HepG2 (cell line): Measurements from ENCODE around the gene CNOT2. TPM values are rescaled to one million over a fixed set of nuclear protein-coding genes. Genes with fewer than 3 reads are reported as not detected.

ENCODE experiments used
- FOXA1 ChIP-seq, 2 experiments: fragments of 450-650 bp in 1 of 2; sonication (generic) in 1 of 2; formaldehyde crosslinking in 1 of 2; IDR thresholded peaks; 2 replicates each; pipeline versions ENCODE4 v1.4.0 to v1.6.1; 2016 to 2020; ENCODE audit warnings: missing genetic modification reagents in 1 of 2
- GFI1 ChIP-seq: sonication (generic); formaldehyde crosslinking; IDR thresholded peaks from 2 replicates; pipeline ENCODE4 v1.5.0; 2020; ENCODE audit warnings: missing genetic modification reagents, mild to moderate bottlenecking, borderline replicate concordance
- HOXA5 ChIP-seq: sonication (generic); formaldehyde crosslinking; IDR thresholded peaks from 2 replicates; pipeline ENCODE4 v1.4.0; 2020; ENCODE audit warnings: missing genetic modification reagents
- IRF9 ChIP-seq: sonication (generic); formaldehyde crosslinking; IDR thresholded peaks from 2 replicates; pipeline ENCODE4 v1.8.0; 2022; ENCODE audit warnings: missing genetic modification reagents, mild to moderate bottlenecking, borderline replicate concordance
- ISX ChIP-seq: sonication (generic); formaldehyde crosslinking; conservative IDR thresholded peaks from 2 replicates; pipeline ENCODE4 v1.5.0; 2020; ENCODE audit warnings: missing genetic modification reagents
- LRRFIP1 ChIP-seq: sonication (generic); formaldehyde crosslinking; conservative IDR thresholded peaks from 2 replicates; pipeline ENCODE4 v1.4.0; 2020; ENCODE audit warnings: missing genetic modification reagents
- RERE ChIP-seq: IDR thresholded peaks from 2 replicates; pipeline ENCODE4 v1.6.1; 2016; ENCODE audit warnings: low read depth, missing genetic modification reagents, missing compliant biosample characterization
- RFXANK ChIP-seq: IDR thresholded peaks from 2 replicates; pipeline ENCODE4 v1.6.1; 2016
- ZBED4 ChIP-seq: sonication (generic); formaldehyde crosslinking; IDR thresholded peaks from 2 replicates; pipeline ENCODE4 v1.4.0; 2020; ENCODE audit warnings: missing genetic modification reagents, borderline replicate concordance
- ZFP90 ChIP-seq: sonication (generic); formaldehyde crosslinking; IDR thresholded peaks from 2 replicates; pipeline ENCODE4 v1.8.0; 2022; ENCODE audit warnings: missing genetic modification reagents, mild to moderate bottlenecking, inconsistent platforms, borderline replicate concordance
- ZNF235 ChIP-seq: sonication (generic); formaldehyde crosslinking; IDR thresholded peaks from 2 replicates; pipeline ENCODE4 v1.8.1; 2023; ENCODE audit warnings: mild to moderate bottlenecking, missing genetic modification reagents, borderline replicate concordance
- ZNF282 ChIP-seq: fragments of 450-650 bp; IDR thresholded peaks from 2 replicates; pipeline ENCODE4 v1.6.1; 2018; ENCODE audit not compliant: partially characterized antibody
- ZNF740 ChIP-seq: sonication (generic); formaldehyde crosslinking; IDR thresholded peaks from 2 replicates; pipeline ENCODE4 v1.4.0; 2020; ENCODE audit warnings: missing genetic modification reagents
- ZNF777 ChIP-seq: sonication (generic); formaldehyde crosslinking; IDR thresholded peaks from 2 replicates; pipeline ENCODE4 v1.4.0; 2020; ENCODE audit warnings: missing genetic modification reagents
- polyA plus RNA-seq, 8 experiments: library from polyadenylated mRNA; depleted of rRNA in 3 of 8; stranded (reverse) in 7 of 8; unstranded in 1 of 8; fragments of >200 nt; fragmentation: Illumina TruSeq in 4 of 8; extraction: Trizol in 4 of 8; gene quantifications; 2 replicates each; pipeline versions ENCODE4 v1.2.1 to v1.2.3, GENCODE V29; 2011 to 2016; ENCODE audit warnings: low read depth in 4 of 8, missing spikeins in 1 of 8, mixed read lengths in 1 of 8; ENCODE audit not compliant: insufficient read depth in 1 of 8
- total RNA-seq, 5 experiments: library from RNA; depleted of rRNA; stranded (reverse); fragments of >200 nt; fragmentation: Illumina TruSeq; extraction: Trizol; gene quantifications; 2 replicates each; pipeline ENCODE4 v1.2.3, GENCODE V29; 2016; ENCODE audit warnings: low read depth in 1 of 5

The CNOT2 gene
- total and polyA plus RNA-seq, 2 of the 13 experiments (the other 11 are each of a cell fraction or from before 2014, with no cell fraction given), result 54.5 to 76.6 TPM

GRCh38 chr12:70242695-70243509 lies at the start of gene CNOT2 (continued):
- TF ChIP-seq GFI1, result 0 out of 2 replicates have a peak, but pooled peaks have one; percentile 28
- no peak for TF ChIP-seq ZNF282
- TF ChIP-seq ISX (CRISPR knock-in tag), result no peak
- TF ChIP-seq ZNF777 (CRISPR knock-in tag), result no peak
- peak; percentile 12 for TF ChIP-seq ZBED4 (CRISPR knock-in tag)
- TF ChIP-seq LRRFIP1 (CRISPR knock-in tag), result no peak
- TF ChIP-seq RERE (CRISPR knock-in tag), result no peak
- TF ChIP-seq ZNF235 (CRISPR knock-in tag), result no peak
- TF ChIP-seq FOXA1 (IDR thresholded peaks at IDR 0.05), result no peak
- peak; percentile 84 for TF ChIP-seq FOXA1 (CRISPR knock-in tag; IDR thresholded peaks at IDR 0.05)
- TF ChIP-seq HOXA5 (CRISPR knock-in tag), result no peak
- TF ChIP-seq RFXANK (CRISPR knock-in tag), result 0 out of 2 replicates have a peak, but pooled peaks have one; percentile 16
- TF ChIP-seq ZNF740, result 0 out of 2 replicates have a peak, but pooled peaks have one; percentile 35
- TF ChIP-seq ZFP90 (CRISPR knock-in tag), result peak; percentile 55; the same call in 1 of the 2 replicates
- peak; percentile 69; the same call in 1 of the 2 replicates for TF ChIP-seq IRF9
